SK-N-SH treated with all-trans-retinoic acid at 6 μM for 48 hours (cell line): Measurements from ENCODE around the gene TMEM30B.

Experiments used
- ATAC-seq: fragments of 200-7000 bp; cut with Tn5 transposase; 3 replicates; pipeline ENCODE4 v1.9.1; 2020; ENCODE audit warnings: mild to moderate bottlenecking, moderate library complexity
- ARNTL ChIP-seq: fragments of 450-650 bp; formaldehyde crosslinking; IDR thresholded peaks from 2 replicates; pipeline ENCODE4 v1.5.0; 2020; ENCODE audit warnings: low read depth, mild to moderate bottlenecking, moderate library complexity, borderline replicate concordance
- BACH2 ChIP-seq: fragments of 250-450 bp; sonication (Bioruptor Pico); IDR thresholded peaks from 2 replicates; pipeline ENCODE4 v1.9.0; 2021; ENCODE audit warnings: mild to moderate bottlenecking, borderline replicate concordance
- CSDC2 ChIP-seq: fragments of 250-450 bp; sonication (Bioruptor Pico); IDR thresholded peaks from 2 replicates; pipeline ENCODE4 v1.5.0; 2020; ENCODE audit warnings: mild to moderate bottlenecking, moderate library complexity
- ESRRG ChIP-seq: fragments of 250-450 bp; sonication (Bioruptor Pico); IDR thresholded peaks from 2 replicates; pipeline ENCODE4 v1.6.1; 2021; ENCODE audit warnings: mild to moderate bottlenecking
- GLIS3 ChIP-seq: fragments of 250-450 bp; sonication (Bioruptor Pico); IDR thresholded peaks from 2 replicates; pipeline ENCODE4 v1.5.0; 2020; ENCODE audit warnings: mild to moderate bottlenecking, moderate library complexity
- ISL1 ChIP-seq: fragments of 250-450 bp; sonication (Bioruptor Pico); IDR thresholded peaks from 2 replicates; pipeline ENCODE4 v2.1.2; 2022; ENCODE audit warnings: mild to moderate bottlenecking, moderate library complexity
- OSR1 ChIP-seq: fragments of 250-450 bp; sonication (Bioruptor Pico); IDR thresholded peaks from 2 replicates; pipeline ENCODE4 v1.8.0; 2022; ENCODE audit warnings: moderate library complexity, mild to moderate bottlenecking, inconsistent platforms
- PPARA ChIP-seq: fragments of 250-450 bp; sonication (Bioruptor Pico); IDR thresholded peaks from 2 replicates; pipeline ENCODE4 v1.5.0; 2020; ENCODE audit warnings: mild to moderate bottlenecking, borderline replicate concordance
- RARB ChIP-seq: fragments of 250-450 bp; sonication (Bioruptor Pico); IDR thresholded peaks from 2 replicates; pipeline ENCODE4 v1.8.0; 2021; ENCODE audit warnings: mild to moderate bottlenecking, moderate library complexity
- SNAI2 ChIP-seq: fragments of 250-450 bp; sonication (Bioruptor Pico); IDR thresholded peaks from 2 replicates; pipeline ENCODE4 v1.5.0; 2020; ENCODE audit warnings: mild to moderate bottlenecking, moderate library complexity
- TCF4 ChIP-seq: fragments of 250-450 bp; sonication (Bioruptor Pico); IDR thresholded peaks from 2 replicates; pipeline ENCODE4 v1.8.0; 2021; ENCODE audit warnings: mild to moderate bottlenecking, moderate library complexity, borderline replicate concordance
- TOX ChIP-seq: fragments of 250-450 bp; sonication (Bioruptor Pico); IDR thresholded peaks from 2 replicates; pipeline ENCODE4 v1.8.0; 2021; ENCODE audit warnings: mild to moderate bottlenecking, moderate library complexity, borderline replicate concordance
- ZC3H10 ChIP-seq: fragments of 250-450 bp; sonication (Bioruptor Pico); IDR thresholded peaks from 2 replicates; pipeline ENCODE4 v1.5.1; 2021; ENCODE audit warnings: mild to moderate bottlenecking, moderate library complexity
- ZFP3 ChIP-seq: fragments of 250-450 bp; sonication (Bioruptor Pico); IDR thresholded peaks from 2 replicates; pipeline ENCODE4 v1.5.0; 2020; ENCODE audit warnings: mild to moderate bottlenecking, moderate library complexity
- ZFP30 ChIP-seq: fragments of 450-650 bp; formaldehyde crosslinking; IDR thresholded peaks from 2 replicates; pipeline ENCODE4 v1.5.0; 2022; ENCODE audit warnings: mild to moderate bottlenecking, moderate library complexity
- ZNF565 ChIP-seq: fragments of 450-650 bp; formaldehyde crosslinking; conservative IDR thresholded peaks from 2 replicates; pipeline ENCODE4 v1.5.0; 2020; ENCODE audit warnings: low read depth, mild to moderate bottlenecking, moderate library complexity
- ZNF70 ChIP-seq: fragments of 450-650 bp; formaldehyde crosslinking; IDR thresholded peaks from 2 replicates; pipeline ENCODE4 v1.5.0; 2020; ENCODE audit warnings: mild to moderate bottlenecking, moderate library complexity
- ZNF8 ChIP-seq: fragments of 450-650 bp; formaldehyde crosslinking; IDR thresholded peaks from 2 replicates; pipeline ENCODE4 v1.5.0; 2020; ENCODE audit warnings: mild to moderate bottlenecking, moderate library complexity
- TF ChIP-seq, protein P1 (sequence below): fragments of 250-450 bp; sonication (Bioruptor Pico); IDR thresholded peaks from 2 replicates; pipeline ENCODE4 v1.8.0; 2021; ENCODE audit warnings: low read depth, mild to moderate bottlenecking, moderate library complexity, borderline replicate concordance
- TF ChIP-seq, protein P2 (sequence below): fragments of 250-450 bp; sonication (Bioruptor Pico); IDR thresholded peaks from 2 replicates; pipeline ENCODE4 v1.5.1; 2020; ENCODE audit warnings: low read depth, mild to moderate bottlenecking, moderate library complexity
- TF ChIP-seq, protein P3 (sequence below): fragments of 250-450 bp; sonication (Bioruptor Pico); IDR thresholded peaks from 2 replicates; pipeline ENCODE4 v1.5.0; 2020; ENCODE audit warnings: mild to moderate bottlenecking, moderate library complexity
- TF ChIP-seq, protein P4 (sequence below): fragments of 250-450 bp; sonication (Bioruptor Pico); IDR thresholded peaks from 2 replicates; pipeline ENCODE4 v1.5.1; 2021; ENCODE audit warnings: mild to moderate bottlenecking, moderate library complexity
- TF ChIP-seq, protein P5 (sequence below): fragments of 250-450 bp; sonication (Bioruptor Pico); IDR thresholded peaks from 2 replicates; pipeline ENCODE4 v1.8.0; 2020; ENCODE audit warnings: mild to moderate bottlenecking, moderate library complexity, borderline replicate concordance

The TMEM30B gene

DNA sequence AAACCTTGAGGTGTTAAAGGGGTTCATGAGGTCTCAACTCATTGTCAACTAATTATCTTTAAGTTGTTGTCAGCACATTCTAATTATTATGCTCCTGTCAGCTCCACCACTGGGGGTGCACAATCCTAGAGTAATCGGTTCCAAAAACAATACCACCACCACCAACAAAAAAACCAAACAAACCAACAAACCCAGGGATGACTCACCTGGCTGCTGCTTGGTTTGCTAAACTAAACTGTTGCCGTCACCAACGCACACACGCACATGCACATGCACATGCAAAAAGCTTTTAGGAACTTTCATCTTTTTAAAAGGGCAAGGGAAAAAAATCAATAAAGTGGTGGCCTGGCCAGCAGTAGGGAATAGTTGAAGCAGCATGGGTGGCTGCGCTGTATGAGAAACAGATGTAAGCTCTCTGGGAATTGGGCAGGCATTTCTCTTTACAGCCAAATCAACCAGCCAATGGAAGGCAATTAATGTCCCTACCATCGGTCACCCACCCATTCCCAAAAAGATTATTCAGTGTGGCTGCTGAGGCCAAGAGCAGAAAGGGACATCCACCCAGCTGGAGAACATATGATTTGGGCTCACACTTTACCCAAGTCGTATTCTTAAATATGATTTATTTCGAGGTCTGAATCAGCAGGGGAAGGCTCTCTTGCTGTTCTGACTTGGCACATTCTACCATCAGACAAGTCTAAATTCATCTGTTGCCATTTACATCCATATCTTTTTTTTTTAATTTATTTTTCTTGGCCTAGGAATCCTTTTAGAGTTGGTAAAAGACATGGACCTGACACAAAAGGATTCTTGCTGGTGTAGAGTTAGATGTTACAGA is 20.0 kb downstream of the TMEM30B start:
- peak; percentile 64 for ATAC-seq
- TF ChIP-seq ISL1 (CRISPR knock-in tag) (peak; percentile 88), TOX (0 out of 2 replicates have a peak, but pooled peaks have one; percentile 41), ESRRG (no peak)
- TF ChIP-seq, protein P1, sequence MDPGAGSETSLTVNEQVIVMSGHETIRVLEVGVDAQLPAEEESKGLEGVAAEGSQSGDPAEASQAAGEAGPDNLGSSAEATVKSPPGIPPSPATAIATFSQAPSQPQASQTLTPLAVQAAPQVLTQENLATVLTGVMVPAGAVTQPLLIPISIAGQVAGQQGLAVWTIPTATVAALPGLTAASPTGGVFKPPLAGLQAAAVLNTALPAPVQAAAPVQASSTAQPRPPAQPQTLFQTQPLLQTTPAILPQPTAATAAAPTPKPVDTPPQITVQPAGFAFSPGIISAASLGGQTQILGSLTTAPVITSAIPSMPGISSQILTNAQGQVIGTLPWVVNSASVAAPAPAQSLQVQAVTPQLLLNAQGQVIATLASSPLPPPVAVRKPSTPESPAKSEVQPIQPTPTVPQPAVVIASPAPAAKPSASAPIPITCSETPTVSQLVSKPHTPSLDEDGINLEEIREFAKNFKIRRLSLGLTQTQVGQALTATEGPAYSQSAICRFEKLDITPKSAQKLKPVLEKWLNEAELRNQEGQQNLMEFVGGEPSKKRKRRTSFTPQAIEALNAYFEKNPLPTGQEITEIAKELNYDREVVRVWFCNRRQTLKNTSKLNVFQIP (CRISPR knock-in tag), result no peak

DNA sequence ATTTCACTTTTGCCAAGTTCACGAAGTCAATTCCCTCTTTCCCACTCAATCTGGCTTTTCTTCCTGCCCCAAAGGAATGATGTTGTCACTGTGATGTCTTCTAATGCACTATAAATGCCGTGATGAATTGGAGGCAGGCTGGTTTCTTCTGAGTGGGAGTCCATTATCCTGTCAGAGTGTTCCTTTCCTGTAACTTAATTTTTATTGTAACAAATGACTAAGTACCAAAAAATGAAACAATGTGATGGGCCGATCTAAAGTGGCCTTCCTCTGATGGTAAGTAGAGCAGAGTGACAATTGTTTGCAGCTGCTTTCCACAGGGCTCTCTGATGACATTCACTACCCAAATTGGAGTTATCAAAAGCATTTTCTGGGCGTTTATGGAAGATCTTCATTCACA is 22.2 kb downstream of the TMEM30B start:
- TF ChIP-seq CSDC2 (no peak), ZFP30 (CRISPR knock-in tag) (no peak), ISL1 (CRISPR knock-in tag) (peak; percentile 98), RARB (CRISPR knock-in tag) (peak; percentile 91), GLIS3 (no peak), ZFP3 (CRISPR knock-in tag) (0 out of 2 replicates have a peak, but pooled peaks have one; percentile 13), ZNF8 (CRISPR knock-in tag) (no peak), BACH2 (CRISPR knock-in tag) (no peak), ZNF70 (CRISPR knock-in tag) (no peak), TOX (peak; percentile 89), OSR1 (no peak), PPARA (CRISPR knock-in tag) (no peak), SNAI2 (CRISPR knock-in tag) (no peak), TCF4 (CRISPR knock-in tag) (no peak), ZC3H10 (CRISPR knock-in tag) (peak; percentile 79), ESRRG (no peak), ZNF565 (CRISPR knock-in tag) (no peak), ARNTL (CRISPR knock-in tag) (no peak)
- TF ChIP-seq, protein P2, sequence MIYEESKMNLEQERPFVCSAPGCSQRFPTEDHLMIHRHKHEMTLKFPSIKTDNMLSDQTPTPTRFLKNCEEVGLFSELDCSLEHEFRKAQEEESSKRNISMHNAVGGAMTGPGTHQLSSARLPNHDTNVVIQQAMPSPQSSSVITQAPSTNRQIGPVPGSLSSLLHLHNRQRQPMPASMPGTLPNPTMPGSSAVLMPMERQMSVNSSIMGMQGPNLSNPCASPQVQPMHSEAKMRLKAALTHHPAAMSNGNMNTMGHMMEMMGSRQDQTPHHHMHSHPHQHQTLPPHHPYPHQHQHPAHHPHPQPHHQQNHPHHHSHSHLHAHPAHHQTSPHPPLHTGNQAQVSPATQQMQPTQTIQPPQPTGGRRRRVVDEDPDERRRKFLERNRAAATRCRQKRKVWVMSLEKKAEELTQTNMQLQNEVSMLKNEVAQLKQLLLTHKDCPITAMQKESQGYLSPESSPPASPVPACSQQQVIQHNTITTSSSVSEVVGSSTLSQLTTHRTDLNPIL, result no peak
- TF ChIP-seq, protein P3, sequence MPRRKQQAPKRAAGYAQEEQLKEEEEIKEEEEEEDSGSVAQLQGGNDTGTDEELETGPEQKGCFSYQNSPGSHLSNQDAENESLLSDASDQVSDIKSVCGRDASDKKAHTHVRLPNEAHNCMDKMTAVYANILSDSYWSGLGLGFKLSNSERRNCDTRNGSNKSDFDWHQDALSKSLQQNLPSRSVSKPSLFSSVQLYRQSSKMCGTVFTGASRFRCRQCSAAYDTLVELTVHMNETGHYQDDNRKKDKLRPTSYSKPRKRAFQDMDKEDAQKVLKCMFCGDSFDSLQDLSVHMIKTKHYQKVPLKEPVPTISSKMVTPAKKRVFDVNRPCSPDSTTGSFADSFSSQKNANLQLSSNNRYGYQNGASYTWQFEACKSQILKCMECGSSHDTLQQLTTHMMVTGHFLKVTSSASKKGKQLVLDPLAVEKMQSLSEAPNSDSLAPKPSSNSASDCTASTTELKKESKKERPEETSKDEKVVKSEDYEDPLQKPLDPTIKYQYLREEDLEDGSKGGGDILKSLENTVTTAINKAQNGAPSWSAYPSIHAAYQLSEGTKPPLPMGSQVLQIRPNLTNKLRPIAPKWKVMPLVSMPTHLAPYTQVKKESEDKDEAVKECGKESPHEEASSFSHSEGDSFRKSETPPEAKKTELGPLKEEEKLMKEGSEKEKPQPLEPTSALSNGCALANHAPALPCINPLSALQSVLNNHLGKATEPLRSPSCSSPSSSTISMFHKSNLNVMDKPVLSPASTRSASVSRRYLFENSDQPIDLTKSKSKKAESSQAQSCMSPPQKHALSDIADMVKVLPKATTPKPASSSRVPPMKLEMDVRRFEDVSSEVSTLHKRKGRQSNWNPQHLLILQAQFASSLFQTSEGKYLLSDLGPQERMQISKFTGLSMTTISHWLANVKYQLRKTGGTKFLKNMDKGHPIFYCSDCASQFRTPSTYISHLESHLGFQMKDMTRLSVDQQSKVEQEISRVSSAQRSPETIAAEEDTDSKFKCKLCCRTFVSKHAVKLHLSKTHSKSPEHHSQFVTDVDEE (CRISPR knock-in tag), result no peak
- TF ChIP-seq, protein P1 (CRISPR knock-in tag), result no peak; the same call in 1 of the 2 replicates
- TF ChIP-seq, protein P4, sequence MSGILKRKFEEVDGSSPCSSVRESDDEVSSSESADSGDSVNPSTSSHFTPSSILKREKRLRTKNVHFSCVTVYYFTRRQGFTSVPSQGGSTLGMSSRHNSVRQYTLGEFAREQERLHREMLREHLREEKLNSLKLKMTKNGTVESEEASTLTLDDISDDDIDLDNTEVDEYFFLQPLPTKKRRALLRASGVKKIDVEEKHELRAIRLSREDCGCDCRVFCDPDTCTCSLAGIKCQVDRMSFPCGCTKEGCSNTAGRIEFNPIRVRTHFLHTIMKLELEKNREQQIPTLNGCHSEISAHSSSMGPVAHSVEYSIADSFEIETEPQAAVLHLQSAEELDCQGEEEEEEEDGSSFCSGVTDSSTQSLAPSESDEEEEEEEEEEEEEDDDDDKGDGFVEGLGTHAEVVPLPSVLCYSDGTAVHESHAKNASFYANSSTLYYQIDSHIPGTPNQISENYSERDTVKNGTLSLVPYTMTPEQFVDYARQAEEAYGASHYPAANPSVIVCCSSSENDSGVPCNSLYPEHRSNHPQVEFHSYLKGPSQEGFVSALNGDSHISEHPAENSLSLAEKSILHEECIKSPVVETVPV (CRISPR knock-in tag), result peak; percentile 56; the same call in 1 of the 2 replicates
- TF ChIP-seq, protein P5, sequence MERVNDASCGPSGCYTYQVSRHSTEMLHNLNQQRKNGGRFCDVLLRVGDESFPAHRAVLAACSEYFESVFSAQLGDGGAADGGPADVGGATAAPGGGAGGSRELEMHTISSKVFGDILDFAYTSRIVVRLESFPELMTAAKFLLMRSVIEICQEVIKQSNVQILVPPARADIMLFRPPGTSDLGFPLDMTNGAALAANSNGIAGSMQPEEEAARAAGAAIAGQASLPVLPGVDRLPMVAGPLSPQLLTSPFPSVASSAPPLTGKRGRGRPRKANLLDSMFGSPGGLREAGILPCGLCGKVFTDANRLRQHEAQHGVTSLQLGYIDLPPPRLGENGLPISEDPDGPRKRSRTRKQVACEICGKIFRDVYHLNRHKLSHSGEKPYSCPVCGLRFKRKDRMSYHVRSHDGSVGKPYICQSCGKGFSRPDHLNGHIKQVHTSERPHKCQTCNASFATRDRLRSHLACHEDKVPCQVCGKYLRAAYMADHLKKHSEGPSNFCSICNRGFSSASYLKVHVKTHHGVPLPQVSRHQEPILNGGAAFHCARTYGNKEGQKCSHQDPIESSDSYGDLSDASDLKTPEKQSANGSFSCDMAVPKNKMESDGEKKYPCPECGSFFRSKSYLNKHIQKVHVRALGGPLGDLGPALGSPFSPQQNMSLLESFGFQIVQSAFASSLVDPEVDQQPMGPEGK (CRISPR knock-in tag), result peak; percentile 81; the same call in 1 of the 2 replicates
- TF ChIP-seq, all 23 proteins: peak for 7
- peak; percentile 51 for ATAC-seq
